Stimulated activated CD8-positive, alpha-beta memory T cell treated with anti-CD3 and anti-CD28 coated beads, Interleukin-7, amount 100 ng/mL, for 48 hours (primary cell): Measurements from ENCODE around the gene HYCC2.
"Not testable (repeated sequence)": the region's sequence is repeated elsewhere in the genome, so short reads cannot be mapped to it uniquely, and the experiment has no call there.

Experiments
- DNase-seq, 2 donors: peaks; one replicate each; pipeline ENCODE4 v3.0.0-alpha.2; 2020; ENCODE audit warnings: low read depth in 1 of 2; ENCODE audit errors: extremely low read depth in 1 of 2

The HYCC2 gene

DNA sequence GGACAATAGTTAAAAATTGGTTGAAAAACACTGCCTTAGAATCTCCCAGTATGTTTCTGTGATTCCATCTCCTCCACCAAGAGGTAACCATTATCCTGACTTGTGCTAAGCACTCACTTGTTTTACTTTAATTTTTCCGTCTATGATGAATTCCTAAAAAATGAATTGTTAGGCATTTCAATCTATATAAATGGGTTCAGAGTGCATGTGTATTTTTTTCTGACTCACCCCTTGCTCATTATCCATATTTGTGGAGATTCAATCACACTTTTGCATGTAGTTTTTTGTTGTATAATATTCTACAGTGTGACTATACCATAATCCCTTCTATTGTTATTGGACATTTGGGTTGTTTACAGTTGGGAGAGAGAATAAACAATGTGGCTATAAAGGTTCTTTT, 1.6 kb upstream of the HYCC2 start:
- no peak for DNase-seq

DNA sequence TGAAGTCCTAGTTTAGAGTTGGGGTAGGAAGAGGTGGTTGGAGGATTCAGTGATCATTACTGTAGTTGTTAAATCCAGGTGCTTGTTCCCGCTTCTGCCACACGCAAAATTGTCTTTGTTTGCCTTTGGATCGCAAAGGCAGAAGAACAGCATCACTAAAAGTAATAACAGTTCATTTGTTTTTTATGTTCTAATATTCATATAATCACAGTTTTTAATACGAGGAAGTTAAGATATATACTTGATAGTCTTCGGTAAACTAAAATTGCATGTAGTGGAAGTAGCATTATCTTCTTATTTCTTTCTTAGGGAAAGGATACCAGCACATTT, 695 bp upstream of the HYCC2 start:
- no peak for DNase-seq

DNA sequence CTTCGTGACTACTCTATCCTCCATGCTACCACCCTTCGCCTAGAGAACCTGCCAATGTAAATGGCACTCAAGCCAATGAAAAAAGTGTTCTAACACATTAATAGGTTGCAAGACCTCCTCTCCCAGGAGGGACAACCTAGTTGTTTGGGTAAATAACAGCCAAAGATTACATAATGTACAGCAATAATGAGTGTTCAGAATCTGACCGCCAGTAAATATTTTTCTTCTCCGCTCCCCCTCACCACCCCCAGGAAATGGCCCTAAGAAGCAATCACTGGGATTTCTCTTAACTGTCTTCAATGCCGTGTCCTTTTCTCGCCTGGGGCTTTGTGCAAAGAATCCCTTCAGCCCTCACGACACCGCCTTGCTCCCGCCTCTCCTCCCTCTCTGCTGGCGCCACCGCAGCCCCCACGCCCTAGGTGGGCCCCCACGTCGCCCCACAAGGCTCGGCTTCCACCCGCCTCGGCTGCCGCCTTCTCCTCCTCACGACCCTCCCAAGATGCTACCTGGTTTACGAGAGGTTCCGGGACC, 458 bp downstream of the HYCC2 start:
- DNase-seq: no peak

DNA sequence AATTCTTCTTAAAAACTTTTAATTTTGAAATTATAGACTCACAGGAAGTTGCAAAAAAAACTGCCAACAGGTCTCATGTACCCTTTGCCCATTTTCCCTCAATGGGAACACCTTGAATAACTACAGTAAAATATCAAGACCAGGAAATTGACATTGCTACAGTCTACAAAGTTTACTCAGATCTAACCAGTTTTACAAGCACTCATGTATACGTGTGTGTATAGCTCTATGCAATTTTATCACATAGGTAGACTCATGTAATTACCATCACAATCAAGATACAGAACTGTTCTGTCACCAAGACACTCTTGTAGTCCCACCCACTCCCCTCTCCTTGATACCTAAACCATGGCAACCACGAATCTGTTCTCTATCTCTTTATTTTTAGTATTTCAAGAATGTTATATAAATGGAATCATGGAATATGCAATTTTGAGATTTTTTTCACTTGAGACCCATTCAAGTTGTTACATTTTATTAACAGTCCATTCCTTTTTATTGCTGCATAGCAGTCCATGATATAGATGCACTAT, 6.6 kb downstream of the HYCC2 start:
- DNase-seq: no peak

DNA sequence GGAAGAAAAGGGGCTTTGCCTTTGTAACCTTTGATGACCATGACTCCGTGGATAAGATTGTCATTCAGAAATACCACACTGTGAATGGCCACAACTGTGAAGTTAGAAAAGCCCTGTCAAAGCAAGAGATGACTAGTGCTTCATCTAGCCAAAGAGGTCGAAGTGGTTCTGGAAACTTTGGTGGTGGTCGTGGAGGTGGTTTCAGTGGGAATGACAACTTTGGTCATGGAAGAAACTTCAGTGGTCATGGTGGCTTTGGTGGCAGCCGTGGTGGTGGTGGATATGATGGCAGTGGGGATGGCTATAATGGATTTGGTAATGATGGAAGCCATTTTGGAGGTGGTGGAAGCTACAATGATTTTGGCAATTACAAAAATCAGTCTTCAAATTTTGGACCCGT, 8.0 kb downstream of the HYCC2 start:
- peak; percentile 45 to 49 for DNase-seq

DNA sequence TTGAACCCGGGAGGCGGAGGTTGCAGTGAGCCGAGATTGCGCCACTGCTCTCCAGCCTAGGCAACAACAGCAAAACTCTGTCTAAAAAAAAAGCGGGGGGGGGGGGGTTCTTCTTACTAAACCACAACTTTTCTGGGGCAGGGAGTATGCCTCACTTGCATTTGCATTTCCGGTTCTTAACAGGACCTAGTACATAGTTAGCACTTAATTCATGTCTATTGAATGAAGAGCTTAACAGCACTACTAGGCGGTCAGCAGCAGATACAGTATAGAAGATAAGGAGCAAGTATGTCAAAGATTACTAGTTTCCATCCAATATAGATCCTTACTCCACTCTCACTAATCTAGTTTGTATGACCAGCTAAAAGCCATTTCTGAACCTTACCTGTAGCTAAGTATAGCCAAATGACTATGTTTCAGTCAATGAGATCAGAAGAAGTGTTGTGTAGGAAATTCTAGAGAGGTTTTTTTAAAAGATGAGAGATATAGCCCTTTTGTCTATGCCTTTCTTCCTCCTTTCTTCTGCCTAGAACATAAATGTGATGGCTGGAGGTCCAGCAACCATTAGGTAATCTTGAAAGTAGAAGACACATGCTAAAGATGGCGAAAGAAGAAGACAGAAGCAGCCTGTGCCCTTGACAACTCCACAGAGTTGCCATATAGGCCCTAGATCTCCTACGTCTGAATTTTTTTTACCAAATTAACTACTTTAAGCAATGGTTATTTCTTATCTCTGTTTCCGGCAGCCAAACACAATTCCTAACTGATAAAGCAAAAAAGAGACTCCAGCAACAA, 11.3 kb downstream of the HYCC2 start:
- no peak for DNase-seq

DNA sequence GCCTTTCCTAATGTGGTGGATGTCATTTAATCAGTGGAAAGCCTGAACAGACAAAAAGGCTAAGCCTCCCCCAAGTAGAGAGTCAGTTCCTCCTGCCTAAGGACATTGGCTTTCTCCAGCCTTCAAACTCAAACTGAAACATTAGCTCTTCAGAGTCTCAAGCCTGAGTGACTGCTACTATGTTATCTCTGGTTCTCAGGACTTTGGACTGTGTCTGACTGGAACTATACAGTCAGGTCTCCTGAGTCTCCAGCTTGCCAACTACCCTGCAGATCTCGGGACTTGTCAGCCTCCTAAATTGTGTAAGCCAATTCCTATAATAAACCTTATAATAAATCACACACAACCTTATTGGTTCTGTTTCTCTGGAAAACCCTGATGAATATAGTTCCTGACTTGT, 12.6 kb downstream of the HYCC2 start:
- DNase-seq: no peak

DNA sequence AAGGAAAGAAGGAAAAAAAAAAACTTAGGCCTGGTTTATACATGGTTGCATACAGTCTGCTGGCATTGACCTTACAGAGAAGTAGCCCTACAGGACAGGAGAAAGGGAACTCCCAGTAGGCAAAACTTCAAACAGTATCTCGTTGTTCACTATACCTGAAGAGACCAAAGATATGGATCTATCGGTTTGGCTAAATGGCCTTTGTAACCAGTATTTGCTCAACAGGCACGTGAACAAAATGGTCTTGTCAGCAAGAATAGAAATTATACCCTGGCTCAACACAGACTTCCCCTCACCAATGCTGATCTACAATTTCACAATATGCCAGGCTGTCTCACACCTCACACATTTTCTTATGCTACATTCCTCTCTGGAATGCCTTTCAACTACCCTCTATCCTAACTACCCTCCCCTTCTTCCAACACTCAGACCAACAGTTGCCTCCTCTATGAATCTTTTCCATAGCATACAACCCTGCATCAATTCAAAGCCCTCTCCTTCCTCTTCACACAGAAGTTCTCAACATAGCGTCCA, 13.7 kb downstream of the HYCC2 start:
- DNase-seq: no peak

DNA sequence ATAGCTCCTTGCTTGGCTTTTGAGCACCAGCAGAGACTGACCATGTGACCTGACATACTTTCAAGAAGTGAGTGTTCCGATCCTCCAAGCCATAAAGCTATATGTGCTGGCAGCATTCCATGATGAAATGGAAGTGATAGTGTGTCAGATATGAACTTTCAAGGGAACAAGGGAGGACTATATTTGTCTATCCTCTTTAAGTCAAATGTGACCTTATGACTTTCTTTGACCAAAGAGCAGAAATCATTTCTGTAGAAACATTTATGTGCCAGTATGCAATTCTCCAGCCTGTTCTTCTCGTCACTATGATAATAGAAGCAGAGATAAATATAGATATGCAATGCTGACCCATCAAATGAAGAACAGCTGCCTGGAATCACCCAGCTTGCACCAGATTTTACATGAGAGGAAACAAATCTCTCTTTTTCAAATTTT, 14.4 kb downstream of the HYCC2 start:
- DNase-seq: no peak

DNA sequence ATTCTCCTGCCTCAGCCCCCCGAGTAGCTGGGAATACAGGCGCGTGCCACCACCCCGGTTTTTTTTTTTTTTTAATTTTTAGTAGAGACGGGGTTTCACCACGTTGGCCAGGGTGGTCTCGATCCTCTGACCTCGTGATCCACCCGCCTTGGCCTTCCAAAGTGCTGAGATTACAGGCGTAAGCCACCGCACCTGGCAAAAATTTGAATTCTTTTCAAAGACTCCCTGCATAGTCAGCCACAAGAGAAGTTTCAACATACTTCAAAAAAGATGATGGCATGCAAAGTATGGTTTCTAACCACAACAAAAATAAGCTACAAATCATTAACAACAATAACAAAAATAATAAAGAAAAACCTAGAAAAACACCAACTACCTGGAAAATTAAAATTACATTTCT, 22.0 kb downstream of the HYCC2 start:
- no peak for DNase-seq

DNA sequence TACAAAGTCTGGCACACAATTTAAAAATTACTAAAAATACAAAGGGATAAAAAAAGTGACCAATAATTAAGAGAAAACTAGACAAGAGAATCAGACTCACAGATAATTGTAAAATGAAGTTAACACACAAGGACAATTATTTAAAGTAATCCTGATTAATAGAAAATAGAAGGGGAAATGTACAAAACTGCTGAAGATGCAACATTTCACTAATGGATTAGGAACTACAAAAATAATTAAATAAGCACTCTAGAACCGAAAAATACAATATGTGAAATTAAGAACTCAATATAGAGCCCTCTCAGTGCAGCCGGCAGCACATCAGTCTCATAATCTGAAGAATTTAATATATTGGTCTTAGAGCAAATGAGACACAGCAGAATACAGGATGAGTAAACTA, 24.6 kb downstream of the HYCC2 start:
- DNase-seq: no peak

DNA sequence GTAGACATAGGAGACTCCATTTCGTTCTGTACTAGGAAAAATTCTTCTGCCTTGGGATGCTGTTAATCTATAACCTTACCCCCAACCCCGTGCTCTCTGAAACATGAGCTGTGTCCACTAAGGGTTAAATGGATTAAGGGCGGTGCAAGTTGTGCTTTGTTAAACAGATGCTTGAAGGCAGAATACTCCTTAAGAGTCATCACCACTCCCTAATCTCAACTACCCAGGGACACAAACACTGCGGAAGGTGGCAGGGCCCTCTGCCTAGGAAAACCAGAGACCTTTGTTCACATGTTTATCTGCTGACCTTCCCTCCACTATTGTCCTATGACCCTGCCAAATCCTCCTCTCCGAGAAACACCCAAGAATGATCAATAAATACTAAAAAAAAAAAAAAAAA, 28.4 kb downstream of the HYCC2 start:
- not testable (repeated sequence) for DNase-seq

DNA sequence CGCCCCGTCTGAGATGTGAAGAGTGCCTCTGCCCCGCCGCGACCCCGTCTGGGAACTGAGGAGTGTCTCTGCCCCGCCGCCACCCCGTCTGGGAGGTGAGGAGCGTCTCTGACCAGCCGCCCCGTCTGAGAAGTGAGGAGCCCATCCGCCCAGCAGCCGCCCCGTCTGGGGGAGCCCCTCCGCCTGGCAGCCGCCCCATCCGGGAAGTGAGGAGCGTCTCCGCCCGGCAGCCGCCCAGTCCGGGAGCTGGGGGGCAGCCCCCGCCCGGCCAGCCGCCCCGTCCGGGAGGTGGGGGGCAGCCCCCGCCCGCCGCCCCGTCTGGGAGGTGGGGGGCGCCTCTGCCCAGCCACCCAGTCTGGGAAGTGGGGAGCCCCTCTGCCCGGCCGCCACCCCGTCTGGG, 29.0 kb downstream of the HYCC2 start:
- DNase-seq: not testable (repeated sequence)

DNA sequence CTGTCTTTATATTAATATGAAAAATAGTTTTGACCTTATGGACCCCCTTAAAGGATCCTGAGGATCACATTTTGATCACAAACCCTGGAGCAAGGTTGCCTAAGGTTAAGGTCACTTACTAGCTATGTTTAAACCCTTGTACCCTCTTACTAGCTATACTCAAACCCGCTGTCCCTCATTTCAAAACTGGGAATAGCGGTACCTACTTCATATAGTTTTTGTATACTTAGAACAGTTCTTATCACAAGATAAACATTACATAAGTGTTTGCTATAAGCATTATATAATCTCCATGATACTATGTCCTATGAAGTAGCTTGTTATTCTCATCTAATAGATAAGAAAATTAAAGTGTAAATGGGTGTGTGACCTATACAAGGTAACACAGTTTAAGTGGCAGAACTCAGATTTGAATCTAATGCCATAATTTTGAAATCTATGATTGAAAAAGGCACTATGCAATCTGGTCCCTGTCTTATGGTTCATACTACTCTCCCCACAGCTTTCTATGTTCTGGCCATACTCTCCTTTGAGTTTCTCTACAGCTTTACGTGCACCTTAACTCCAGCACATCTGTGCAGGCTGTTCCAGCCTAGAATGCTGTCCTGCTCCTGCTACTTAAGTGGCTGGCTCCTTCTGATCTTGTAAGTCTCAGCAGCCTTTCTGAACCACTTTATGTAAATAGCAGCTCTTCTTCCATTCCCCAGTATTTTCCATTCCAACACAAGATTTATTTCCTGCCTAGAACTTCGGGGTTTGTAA, 30.4 kb downstream of the HYCC2 start:
- no peak for DNase-seq

DNA sequence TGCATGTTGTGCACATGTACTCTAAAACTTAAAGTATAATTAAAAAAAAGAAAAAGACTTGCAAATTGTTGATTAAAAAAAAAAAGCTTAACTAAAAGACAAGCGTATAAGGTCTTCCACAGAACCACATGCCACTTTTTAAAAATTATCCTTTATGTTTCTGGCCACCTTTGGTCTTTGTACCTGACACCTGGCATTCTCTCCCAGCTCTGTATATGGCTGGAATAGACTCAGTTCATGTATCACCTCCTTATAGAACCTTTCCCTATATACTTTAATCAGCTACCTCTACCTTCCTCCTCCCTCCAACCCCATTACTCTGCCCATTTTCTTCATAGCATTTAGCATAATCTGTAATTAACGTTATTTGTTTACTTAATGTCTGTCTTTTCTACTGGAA, 32.6 kb downstream of the HYCC2 start:
- DNase-seq: no peak

DNA sequence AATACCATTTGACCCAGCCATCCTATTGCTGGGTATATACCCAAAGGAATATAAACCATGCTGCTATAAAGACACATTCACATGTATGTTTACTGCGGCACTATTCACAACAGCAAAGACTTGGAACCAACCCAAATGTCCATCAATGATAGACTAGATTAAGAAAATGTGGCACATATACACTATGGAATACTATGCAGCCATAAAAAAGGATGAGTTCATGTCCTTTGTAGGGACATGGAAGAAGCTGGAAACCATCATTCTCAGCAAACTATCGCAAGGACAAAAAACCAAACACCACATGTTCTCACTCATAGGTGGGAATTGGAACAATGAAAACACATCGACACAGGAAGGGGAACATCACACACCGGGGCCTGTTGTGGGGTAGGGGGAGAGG, 33.1 kb downstream of the HYCC2 start:
- not testable (repeated sequence) for DNase-seq

DNA sequence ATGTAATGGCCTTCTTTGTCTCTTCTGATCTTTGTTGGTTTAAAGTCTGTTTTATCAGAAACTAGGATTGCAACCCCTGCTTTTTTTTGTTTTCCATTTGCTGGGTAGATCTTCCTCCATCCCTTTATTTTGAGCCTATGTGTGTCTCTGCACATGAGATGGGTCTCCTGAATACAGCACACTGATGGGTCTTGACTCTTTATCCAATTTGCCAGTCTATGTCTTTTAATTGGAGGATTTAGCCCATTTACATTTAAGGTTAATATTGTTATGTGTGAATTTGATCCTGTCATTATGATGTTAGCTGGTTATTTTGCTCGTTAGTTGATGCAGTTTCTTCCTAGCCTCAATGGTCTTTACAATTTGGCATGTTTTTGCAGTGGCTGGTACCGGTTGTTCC, 37.1 kb downstream of the HYCC2 start:
- not testable (repeated sequence) for DNase-seq

DNA sequence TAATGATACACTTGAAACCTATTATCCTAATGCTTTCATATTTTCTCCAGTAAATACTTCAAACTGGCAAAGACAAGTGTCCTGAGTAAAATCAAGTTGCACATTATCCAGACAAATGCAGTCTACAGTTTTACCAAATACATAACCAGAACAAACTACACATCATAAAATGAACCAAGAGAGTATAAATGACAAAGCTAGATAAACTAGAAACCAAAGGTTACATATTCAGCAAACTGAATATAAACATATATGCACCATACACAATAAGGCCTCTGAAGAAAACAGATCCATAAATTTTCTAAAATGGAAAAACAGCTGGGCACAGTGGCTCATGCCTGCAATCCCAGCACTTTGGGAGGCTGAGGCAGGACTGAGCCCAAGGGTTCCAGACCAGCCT, 47.0 kb downstream of the HYCC2 start:
- DNase-seq: no peak

DNA sequence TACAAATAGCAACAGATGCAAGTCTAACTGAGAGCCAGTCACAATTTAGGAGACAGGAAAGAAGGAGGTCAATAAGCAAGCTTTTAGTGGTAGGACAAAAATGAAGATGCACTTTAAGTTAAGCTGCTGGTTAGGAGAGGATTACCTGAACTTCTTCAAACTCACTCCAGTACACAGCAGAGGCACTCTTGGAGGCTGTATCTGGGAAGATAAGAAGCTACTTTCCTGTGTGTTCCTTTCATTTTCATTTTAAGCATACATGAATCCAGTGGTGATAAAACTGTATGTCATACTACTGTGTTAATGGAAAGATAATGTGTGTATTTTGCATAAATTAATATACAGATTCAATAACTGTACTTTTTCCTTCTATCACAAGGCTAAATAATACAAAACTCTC, 49.6 kb downstream of the HYCC2 start:
- DNase-seq: no peak
